Loucy (cell line): ENCODE data around the gene PHACTR3.

Source experiments
- EZH2phosphoT487 ChIP-seq: fragments of 200-600 bp; IDR thresholded peaks from 2 replicates; pipeline ENCODE4 v1.6.1; 2018; ENCODE audit warnings: antibody characterized with exemption, mild to moderate bottlenecking, moderate library complexity, borderline replicate concordance
- TF ChIP-seq, protein P1 (sequence below): fragments of 200-600 bp; sonication (generic); conservative IDR thresholded peaks from 2 replicates; pipeline ENCODE4 v1.5.1; 2014; ENCODE audit warnings: mild to moderate bottlenecking, antibody characterized with exemption, low read length

DNA sequence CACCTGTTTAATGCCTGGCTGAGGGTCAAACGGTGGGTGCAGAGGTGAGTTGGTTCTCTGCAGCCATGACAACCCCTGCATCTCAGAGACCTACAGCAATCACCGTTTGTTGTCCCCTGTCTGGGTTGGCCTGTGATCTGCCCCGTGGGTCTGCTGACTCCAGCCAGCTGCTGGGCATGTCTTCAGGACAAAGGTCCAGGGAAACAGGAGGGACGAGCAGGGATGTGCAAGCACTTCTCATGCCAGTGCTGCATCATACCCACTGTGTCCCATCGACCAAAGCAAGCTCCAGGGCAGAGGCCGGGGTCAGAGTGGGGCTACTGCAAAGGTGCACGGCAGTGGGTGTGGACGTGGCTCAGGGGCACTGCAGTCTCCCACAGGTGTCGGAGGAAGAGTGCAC, 150.2 kb downstream of the PHACTR3 start:
- TF ChIP-seq, protein P1, sequence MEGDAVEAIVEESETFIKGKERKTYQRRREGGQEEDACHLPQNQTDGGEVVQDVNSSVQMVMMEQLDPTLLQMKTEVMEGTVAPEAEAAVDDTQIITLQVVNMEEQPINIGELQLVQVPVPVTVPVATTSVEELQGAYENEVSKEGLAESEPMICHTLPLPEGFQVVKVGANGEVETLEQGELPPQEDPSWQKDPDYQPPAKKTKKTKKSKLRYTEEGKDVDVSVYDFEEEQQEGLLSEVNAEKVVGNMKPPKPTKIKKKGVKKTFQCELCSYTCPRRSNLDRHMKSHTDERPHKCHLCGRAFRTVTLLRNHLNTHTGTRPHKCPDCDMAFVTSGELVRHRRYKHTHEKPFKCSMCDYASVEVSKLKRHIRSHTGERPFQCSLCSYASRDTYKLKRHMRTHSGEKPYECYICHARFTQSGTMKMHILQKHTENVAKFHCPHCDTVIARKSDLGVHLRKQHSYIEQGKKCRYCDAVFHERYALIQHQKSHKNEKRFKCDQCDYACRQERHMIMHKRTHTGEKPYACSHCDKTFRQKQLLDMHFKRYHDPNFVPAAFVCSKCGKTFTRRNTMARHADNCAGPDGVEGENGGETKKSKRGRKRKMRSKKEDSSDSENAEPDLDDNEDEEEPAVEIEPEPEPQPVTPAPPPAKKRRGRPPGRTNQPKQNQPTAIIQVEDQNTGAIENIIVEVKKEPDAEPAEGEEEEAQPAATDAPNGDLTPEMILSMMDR, result no peak
- TF ChIP-seq EZH2phosphoT487, result no peak
